Fibroblast of mammary gland (primary cell): ENCODE measurements around the gene BICDL2.
"Not testable (repeated sequence)": the region's sequence is repeated elsewhere in the genome, so short reads cannot be mapped to it uniquely, and the experiment has no call there.

Source experiments
- DNase-seq: peaks from one replicate; pipeline ENCODE4 v3.0.0-alpha.2; 2010; ENCODE audit warnings: low read depth
- H3K4me3 ChIP-seq: 2 replicates; pipeline ENCODE4 v1.5.1; 2011; ENCODE audit warnings: low read depth, mild to moderate bottlenecking, low read length, moderate library complexity; ENCODE audit not compliant: control insufficient read depth
- CTCF ChIP-seq: conservative IDR thresholded peaks from 2 replicates; pipeline ENCODE4 v1.5.1; 2011; ENCODE audit warnings: low read depth, low read length, inconsistent platforms; ENCODE audit not compliant: control insufficient read depth, insufficient read depth

BICDL2 gene

GRCh38 chr16:3076577-3076976, 39.8 kb upstream of the BICDL2 start:
- no peak for TF ChIP-seq CTCF
- H3K4me3 ChIP-seq, result no peak overlapping the region
- DNase-seq, result no peak

- not testable (repeated sequence) for DNase-seq, H3K4me3 ChIP-seq
Measured at GRCh38 chr16:3075946-3076345, 39.2 kb upstream of the BICDL2 start.

- TF ChIP-seq CTCF, result no peak
- no peak overlapping the region for H3K4me3 ChIP-seq
Measured at GRCh38 chr16:3075523-3075915, 38.8 kb upstream of the BICDL2 start.

GRCh38 chr16:3074860-3075522, 38.2 kb upstream of the BICDL2 start:
- no peak overlapping the region for H3K4me3 ChIP-seq
- DNase-seq, result no peak
- no peak for TF ChIP-seq CTCF

More at GRCh38 chr16:3075523-3075915, 38.8 kb upstream of the BICDL2 start:
- no peak for DNase-seq

- H3K4me3 ChIP-seq, result no peak overlapping the region
- DNase-seq, result no peak
- TF ChIP-seq CTCF, result no peak
Measured at GRCh38 chr16:3073448-3073847, 36.7 kb upstream of the BICDL2 start.

- DNase-seq, result not testable (repeated sequence)
Measured at GRCh38 chr16:3072576-3073263, 36.0 kb upstream of the BICDL2 start.

GRCh38 chr16:3072148-3072547, 35.4 kb upstream of the BICDL2 start:
- not testable (repeated sequence) for H3K4me3 ChIP-seq, DNase-seq

More at GRCh38 chr16:3072576-3073263, 36.0 kb upstream of the BICDL2 start:
- H3K4me3 ChIP-seq, result not testable (repeated sequence)

- no peak for TF ChIP-seq CTCF
- H3K4me3 ChIP-seq, result no peak overlapping the region
- no peak for DNase-seq
Measured at GRCh38 chr16:3071655-3072054, 34.9 kb upstream of the BICDL2 start.
